Testis (tissue), 3 donors: Measurements from ENCODE around the gene SLC12A9. TPM values are rescaled to one million over a fixed set of nuclear protein-coding genes. Genes with fewer than 3 reads are reported as not detected.

Source experiments
- DNase-seq: peaks from one replicate; pipeline ENCODE4 v3.0.0-alpha.2; 2019
- H3K27ac ChIP-seq, 2 donors: fragments of 200-600 bp; sonication (generic); one replicate each; pipeline ENCODE4 v1.5.1; 2019
- H3K27me3 ChIP-seq: fragments of 200-600 bp; sonication (generic); one replicate; pipeline ENCODE4 v1.5.1; 2019
- H3K36me3 ChIP-seq: fragments of 200-600 bp; sonication (generic); one replicate; pipeline ENCODE4 v1.5.1; 2017; ENCODE audit warnings: low read depth; ENCODE audit errors: missing control alignments
- H3K4me1 ChIP-seq: fragments of 200-600 bp; sonication (generic); one replicate; pipeline ENCODE4 v1.5.1; 2019
- H3K4me3 ChIP-seq, 2 donors: fragments of 200-600 bp; sonication (generic); one replicate each; pipeline ENCODE4 v1.5.1; 2017 to 2019
- H3K9me3 ChIP-seq: fragments of 200-600 bp; sonication (generic); one replicate; pipeline ENCODE4 v1.5.1; 2017
- POLR2A ChIP-seq: fragments of 450-650 bp; IDR thresholded peaks from one replicate; pipeline ENCODE4 v1.6.1; 2017; ENCODE audit warnings: antibody characterized with exemption, mild to moderate bottlenecking, moderate library complexity
- WGBS, 2 donors: methylation state at CpG; one replicate each; pipeline ENCODE4 v1.1.5; 2018; 5-methylcytosine and 5-hydroxymethylcytosine counted together
- intact Hi-C: fragments of 100-400 bp; cut with DNase I; formaldehyde crosslinking; loops from one replicate; pipeline ENCODE4 v1.15.1; 2023; ENCODE audit warnings: low total_unique reads
- polyA plus RNA-seq: library from polyadenylated mRNA; stranded (reverse); fragments of 350-450 nt; fragmentation: Illumina TruSeq; extraction: RNeasy Lipid Tissue Mini Kit (QIAGEN cat#74804); gene quantifications from one replicate; pipeline ENCODE4 v1.2.3, GENCODE V29; 2014; ENCODE audit warnings: low read depth, low replicate concordance; ENCODE audit not compliant: insufficient read depth
- total RNA-seq, 2 donors: library from RNA; depleted of rRNA; stranded (reverse); fragments of >200 nt; gene quantifications; one replicate each; pipeline ENCODE4 v1.2.3, GENCODE V29; 2016
- TF ChIP-seq, protein P1 (sequence below), 3 experiments: fragments of 450-650 bp in 2 of 3; fragments of 200-600 bp in 1 of 3; sonication (generic) in 1 of 3; IDR thresholded peaks; one replicate each; pipeline ENCODE4 v1.5.1; 2016 to 2019; ENCODE audit warnings: antibody characterized with exemption in 3 of 3, mild to moderate bottlenecking in 2 of 3, moderate library complexity in 1 of 3

Gene SLC12A9
- total and polyA plus RNA-seq, 3 donors from 2014 or later, result 12.8 to 18.9 (median 13.8) TPM

DNA sequence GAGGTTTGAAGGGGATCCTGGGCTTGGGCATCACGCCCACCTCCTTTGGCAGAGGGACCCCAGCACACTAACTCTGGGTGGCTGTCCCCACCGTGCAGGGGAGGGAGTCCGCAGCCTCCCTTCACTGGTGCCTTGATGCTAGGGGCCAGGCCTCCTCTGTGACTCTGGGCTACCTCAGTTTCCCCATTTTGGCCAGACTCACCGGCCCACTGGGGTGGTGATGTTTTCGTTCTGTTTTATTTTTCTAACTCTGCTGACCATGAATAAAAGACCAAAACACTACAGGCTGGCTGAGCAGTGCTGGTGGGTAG, 14.2 kb downstream of the SLC12A9 start:
- TF ChIP-seq, protein P1, sequence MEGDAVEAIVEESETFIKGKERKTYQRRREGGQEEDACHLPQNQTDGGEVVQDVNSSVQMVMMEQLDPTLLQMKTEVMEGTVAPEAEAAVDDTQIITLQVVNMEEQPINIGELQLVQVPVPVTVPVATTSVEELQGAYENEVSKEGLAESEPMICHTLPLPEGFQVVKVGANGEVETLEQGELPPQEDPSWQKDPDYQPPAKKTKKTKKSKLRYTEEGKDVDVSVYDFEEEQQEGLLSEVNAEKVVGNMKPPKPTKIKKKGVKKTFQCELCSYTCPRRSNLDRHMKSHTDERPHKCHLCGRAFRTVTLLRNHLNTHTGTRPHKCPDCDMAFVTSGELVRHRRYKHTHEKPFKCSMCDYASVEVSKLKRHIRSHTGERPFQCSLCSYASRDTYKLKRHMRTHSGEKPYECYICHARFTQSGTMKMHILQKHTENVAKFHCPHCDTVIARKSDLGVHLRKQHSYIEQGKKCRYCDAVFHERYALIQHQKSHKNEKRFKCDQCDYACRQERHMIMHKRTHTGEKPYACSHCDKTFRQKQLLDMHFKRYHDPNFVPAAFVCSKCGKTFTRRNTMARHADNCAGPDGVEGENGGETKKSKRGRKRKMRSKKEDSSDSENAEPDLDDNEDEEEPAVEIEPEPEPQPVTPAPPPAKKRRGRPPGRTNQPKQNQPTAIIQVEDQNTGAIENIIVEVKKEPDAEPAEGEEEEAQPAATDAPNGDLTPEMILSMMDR (IDR thresholded peaks at IDR 0.05), result no peak
- no peak for TF ChIP-seq POLR2A

DNA sequence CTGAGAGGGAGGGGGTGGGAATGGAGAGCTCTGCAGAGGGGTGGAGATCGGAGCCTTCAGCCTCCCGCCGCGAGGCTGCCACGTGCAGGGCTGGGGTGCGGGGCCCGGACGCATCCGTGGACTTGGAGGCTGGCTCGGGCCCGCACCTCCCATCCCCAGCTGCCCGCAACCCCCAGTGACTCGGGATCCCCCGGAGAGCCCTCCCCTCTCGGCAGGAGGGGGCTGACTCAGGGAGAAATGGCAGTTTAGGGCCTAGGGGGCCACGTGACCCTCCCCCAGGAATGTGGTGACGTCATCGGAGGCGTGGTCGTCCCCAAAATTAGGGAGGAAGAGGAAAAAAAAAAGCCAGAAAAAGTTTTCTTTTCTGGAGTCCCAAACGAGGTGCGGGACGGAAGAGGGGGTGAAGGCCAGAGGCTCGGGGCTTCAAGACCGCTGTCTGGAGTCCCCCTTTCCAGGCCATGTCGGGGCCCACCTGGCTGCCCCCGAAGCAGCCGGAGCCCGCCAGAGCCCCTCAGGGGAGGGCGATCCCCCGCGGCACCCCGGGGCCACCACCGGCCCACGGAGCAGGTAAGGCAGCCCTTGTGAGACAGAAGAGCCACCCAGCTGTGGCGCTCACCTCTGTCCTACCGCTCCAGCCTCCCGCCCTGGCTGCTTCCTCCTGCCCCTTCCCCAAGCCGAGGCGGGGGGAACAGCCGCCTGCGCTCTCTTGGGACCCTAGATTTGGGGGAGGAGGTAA, 14.7 kb downstream of the SLC12A9 start, which contains the start of gene TRIP6:
TRIP6 (plus strand) TSS at position 348 of the 736 bp plus-strand sequence; CDS start at position 459, 111 bp downstream.
- H3K36me3 ChIP-seq, result no peaks in the 10 kb centered on the region
- intact Hi-C loops, result no loop called here

More for the DNA sequence above, 14.2 kb downstream of the SLC12A9 start:
- H3K4me3 ChIP-seq, result peak overlapping the region; percentile 78 to 92
- peaks cover 25% of the 10 kb centered on the region for H3K4me1 ChIP-seq
- 0 to 37% methylated on average over 2 to 5 of the region's 5 CpGs for WGBS, 2 donors
- H3K36me3 ChIP-seq, result no peaks in the 10 kb centered on the region
- H3K27me3 ChIP-seq, result no peaks in the 10 kb centered on the region
- peak overlapping the region; percentile 94 to 98 for H3K27ac ChIP-seq
- intact Hi-C loops, result no loop called here
- no peak for DNase-seq
- no peaks in the 10 kb centered on the region for H3K9me3 ChIP-seq

DNA sequence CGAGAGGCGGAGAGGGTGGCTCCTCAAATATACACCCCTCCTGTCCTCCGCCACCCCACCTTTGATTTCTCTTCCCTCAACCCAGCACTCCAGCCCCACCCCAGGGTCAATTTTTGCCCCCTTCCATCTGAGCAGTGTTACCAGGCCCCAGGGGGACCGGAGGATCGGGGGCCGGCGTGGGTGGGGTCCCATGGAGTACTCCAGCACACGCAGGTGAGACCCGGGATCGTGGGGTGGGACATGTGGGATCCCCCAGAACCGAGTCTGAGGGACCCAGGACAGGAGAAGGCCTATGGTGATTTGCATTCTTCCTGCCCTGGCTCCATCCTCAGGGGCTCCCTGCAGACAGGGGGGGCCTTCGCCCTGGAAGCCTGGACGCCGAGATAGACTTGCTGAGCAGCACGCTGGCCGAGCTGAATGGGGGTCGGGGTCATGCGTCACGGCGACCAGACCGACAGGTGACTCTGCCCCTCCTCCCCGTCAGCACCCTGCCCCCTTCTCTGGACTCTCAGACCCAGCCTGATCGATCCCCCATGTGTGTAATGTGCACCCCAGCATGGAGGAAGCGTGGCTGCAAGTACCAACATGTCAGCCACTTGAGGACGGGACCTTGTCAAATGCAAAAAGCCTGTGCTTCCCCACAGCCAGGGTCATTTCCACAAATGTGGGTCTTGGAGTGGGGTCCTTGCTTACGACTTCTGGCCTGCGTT, 15.4 kb downstream of the SLC12A9 start:
- intact Hi-C loops, result no loop called here
- no peak for TF ChIP-seq POLR2A
- TF ChIP-seq, protein P1 (IDR thresholded peaks at IDR 0.05), result no peak
- Histone ChIP-seq H3K4me3 (peak overlapping the region; percentile 78 to 92), H3K27me3 (no peaks in the 10 kb centered on the region), H3K36me3 (no peaks in the 10 kb centered on the region), H3K27ac (peak overlapping the region; percentile 94 to 98), H3K4me1 (peaks cover 25% of the 10 kb centered on the region), H3K9me3 (no peaks in the 10 kb centered on the region)
- DNase-seq, result no peak
- WGBS, 2 donors, result 19 to 43% methylated on average over 14 to 26 of the region's 27 CpGs

More for the DNA sequence above, 14.7 kb downstream of the SLC12A9 start, which contains the start of gene TRIP6:
- Histone ChIP-seq H3K9me3 (no peaks in the 10 kb centered on the region), H3K4me1 (peaks cover 25% of the 10 kb centered on the region), H3K27ac (peak within 1 kb of the TSS; percentile 94 to 98), H3K27me3 (no peaks in the 10 kb centered on the region), H3K4me3 (peak within 1 kb of the TSS; percentile 78 to 92)
- peak; percentile 93 for DNase-seq
- WGBS, 2 donors, result 15 to 36% methylated on average over 13 to 42 of the region's 42 CpGs
- TF ChIP-seq POLR2A, result no peak
- TF ChIP-seq, protein P1 (IDR thresholded peaks at IDR 0.05), result no peak

DNA sequence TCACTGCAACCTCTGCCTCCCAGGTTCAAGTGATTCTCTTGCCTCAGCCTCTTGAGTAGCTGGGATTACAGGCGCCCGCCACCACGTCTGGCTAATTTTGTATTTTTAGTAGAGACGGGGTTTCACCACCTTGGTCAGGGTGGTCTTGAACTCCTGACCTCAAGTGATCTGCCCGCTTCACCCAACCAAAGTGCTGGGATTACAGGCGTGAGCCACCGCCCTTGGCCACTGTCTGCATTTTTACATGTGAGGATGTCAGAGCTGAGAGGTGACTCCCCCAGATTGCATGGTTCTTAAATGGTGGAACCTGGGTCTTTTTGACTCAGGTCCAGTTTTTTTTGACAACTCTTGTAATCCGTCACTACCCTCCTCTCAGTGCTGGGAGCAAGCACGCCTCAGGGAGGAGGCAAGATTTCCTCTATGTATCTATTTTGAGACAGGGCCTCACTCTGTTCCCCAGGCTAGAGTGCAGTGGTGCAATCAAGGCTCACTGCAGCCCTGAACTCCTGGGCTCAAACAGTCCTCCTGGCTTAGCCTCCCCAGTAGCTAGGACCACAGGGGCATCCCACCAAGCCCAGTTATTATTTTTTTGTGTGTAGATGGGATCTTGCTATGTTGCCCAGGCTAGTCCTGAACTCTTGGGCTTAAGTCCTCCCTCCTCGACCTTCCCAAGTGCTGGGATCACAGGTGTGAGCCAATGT, 21.2 kb downstream of the SLC12A9 start:
- 64 to 70% methylated on average over 10 of the region's 10 CpGs for WGBS, 2 donors
- Histone ChIP-seq H3K27me3 (no peaks in the 10 kb centered on the region), H3K9me3 (no peaks in the 10 kb centered on the region), H3K36me3 (no peaks in the 10 kb centered on the region), H3K27ac (peak overlapping the region; percentile 96), H3K4me1 (peaks cover 30% of the 10 kb centered on the region), H3K4me3 (peak overlapping the region in 1 of 2 donors; percentile 99)
- DNase-seq, result no peak
- intact Hi-C loops, result no loop called here
- TF ChIP-seq, protein P1 (IDR thresholded peaks at IDR 0.05), result no peak
- no peak for TF ChIP-seq POLR2A
